ENCODE measurements around the gene VTCN1. TPM values are rescaled to one million over a fixed set of nuclear protein-coding genes. Genes with fewer than 3 reads are reported as not detected.
A peak's percentile ranks its signal among the peaks of the same experiment; 100 is the strongest.

Gene VTCN1
- total and polyA plus RNA-seq, 2 experiments from 2014 or later, result 12.4 to 14.9 TPM

DNA sequence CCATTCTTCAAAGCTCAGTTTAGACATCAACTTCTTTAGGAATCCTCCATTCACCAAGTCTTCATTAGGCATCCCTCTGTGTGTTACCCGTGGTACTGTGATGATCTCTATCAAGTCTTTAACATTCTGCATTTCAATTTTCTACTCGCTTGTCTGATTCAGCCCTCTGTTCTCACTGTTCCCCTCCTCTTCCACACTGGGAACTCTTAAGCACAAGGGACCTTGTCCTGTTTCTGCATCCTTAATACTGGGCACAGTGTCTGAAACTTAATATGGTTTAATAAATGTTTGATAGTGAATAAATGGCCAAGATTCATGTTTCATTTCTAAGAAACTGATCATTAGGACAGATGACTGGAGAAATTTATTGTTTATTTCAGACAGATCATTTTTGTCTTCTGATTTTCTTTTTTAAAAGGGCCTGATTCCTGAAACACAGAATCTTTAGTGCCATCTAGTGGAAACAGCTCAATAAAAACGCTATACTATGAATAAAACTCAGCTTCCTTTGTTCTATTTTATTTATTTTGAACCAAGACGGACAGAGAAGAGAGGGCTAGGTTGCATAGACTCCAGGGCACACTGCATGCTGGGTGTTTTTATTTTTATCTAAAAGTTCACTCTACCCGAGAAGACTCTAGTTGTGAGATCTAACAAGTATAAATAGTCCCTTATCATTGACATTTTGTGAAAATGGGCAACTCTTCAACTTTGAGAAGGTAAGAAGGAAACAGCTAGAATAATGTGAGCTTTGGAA is 82.2 kb downstream of the VTCN1 start:
- TF ChIP-seq, protein P1, sequence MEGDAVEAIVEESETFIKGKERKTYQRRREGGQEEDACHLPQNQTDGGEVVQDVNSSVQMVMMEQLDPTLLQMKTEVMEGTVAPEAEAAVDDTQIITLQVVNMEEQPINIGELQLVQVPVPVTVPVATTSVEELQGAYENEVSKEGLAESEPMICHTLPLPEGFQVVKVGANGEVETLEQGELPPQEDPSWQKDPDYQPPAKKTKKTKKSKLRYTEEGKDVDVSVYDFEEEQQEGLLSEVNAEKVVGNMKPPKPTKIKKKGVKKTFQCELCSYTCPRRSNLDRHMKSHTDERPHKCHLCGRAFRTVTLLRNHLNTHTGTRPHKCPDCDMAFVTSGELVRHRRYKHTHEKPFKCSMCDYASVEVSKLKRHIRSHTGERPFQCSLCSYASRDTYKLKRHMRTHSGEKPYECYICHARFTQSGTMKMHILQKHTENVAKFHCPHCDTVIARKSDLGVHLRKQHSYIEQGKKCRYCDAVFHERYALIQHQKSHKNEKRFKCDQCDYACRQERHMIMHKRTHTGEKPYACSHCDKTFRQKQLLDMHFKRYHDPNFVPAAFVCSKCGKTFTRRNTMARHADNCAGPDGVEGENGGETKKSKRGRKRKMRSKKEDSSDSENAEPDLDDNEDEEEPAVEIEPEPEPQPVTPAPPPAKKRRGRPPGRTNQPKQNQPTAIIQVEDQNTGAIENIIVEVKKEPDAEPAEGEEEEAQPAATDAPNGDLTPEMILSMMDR (IDR thresholded peaks at IDR 0.05; ENCODE audit: poor library complexity), result peak; percentile 76
- TF ChIP-seq EZH2 (IDR thresholded peaks at IDR 0.05; ENCODE audit: borderline replicate concordance), result no peak
- Histone ChIP-seq H3K9me3 (ENCODE audit: low read depth) (no peaks in the 10 kb centered on the region), H2AFZ (peak overlapping the region; percentile 61), H3K4me2 (peak overlapping the region; percentile 29), H3K27ac (no peak overlapping the region), H3K4me3 (no peak overlapping the region), H3K9me2 (replicated peaks; ENCODE audit: insufficient read depth) (no peaks in the 10 kb centered on the region), H4K20me1 (ENCODE audit: insufficient read depth, poor library complexity, severe bottlenecking) (no peaks in the 10 kb centered on the region), H3K4me1 (ENCODE audit: insufficient read depth) (no peaks in the 10 kb centered on the region), H3K36me3 (replicated peaks; ENCODE audit: insufficient read depth, low read depth) (no peaks in the 10 kb centered on the region), H3K79me2 (no peaks in the 10 kb centered on the region), H3K27me3 (no peaks in the 10 kb centered on the region)
- DNase-seq (ENCODE audit: low spot score), result peak; percentile 52
- WGBS (ENCODE audit: low lambda C conversion rate, missing lambda C conversion rate), result 40% methylated on average over 5 of the region's 5 CpGs

DNA sequence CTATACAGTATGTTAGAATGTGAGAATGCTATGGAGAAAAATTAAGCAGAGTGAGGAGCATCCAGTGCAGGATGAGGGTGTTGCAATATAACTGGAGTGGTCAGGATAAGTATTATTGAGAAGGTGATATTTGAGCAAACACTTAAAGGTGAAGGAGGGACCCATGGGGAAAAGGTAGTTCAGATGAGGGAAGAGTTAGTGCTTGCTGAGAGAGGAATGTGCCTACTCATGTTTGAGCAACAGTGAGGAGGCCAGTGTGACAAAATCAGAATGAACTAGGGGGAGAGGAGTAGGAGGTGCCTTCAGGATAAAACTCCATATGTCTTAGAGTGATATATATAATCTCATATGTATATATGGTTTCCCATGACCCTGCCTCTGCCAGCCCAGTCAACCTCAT is 82.9 kb downstream of the VTCN1 start:
- no peak overlapping the region for H2AFZ ChIP-seq

DNA sequence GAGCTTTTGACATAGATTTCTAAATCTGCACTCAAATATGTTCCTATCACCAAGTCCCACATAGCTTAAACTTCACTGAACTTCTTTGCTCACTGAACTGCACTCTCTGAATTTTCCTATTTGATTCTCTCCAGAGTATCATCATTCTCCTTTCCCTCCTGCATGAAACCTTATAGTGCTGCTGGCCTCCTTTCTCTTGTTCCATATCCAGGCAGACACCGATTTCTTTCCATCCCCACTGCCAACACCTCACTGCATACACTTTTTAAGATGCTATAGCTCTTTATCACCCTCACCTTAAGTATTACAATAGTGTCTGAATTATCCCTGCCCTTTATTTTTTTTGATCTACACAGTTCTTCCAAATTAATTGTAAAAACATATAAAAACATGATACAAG is 86.1 kb downstream of the VTCN1 start:
- Histone ChIP-seq H3K9me3 (ENCODE audit: low read depth) (no peaks in the 10 kb centered on the region), H2AFZ (no peak overlapping the region), H3K36me3 (replicated peaks; ENCODE audit: insufficient read depth, low read depth) (no peaks in the 10 kb centered on the region), H3K79me2 (no peaks in the 10 kb centered on the region), H3K27me3 (no peaks in the 10 kb centered on the region), H3K4me3 (no peak overlapping the region), H4K20me1 (ENCODE audit: insufficient read depth, poor library complexity, severe bottlenecking) (no peaks in the 10 kb centered on the region), H3K4me2 (no peak overlapping the region), H3K9me2 (replicated peaks; ENCODE audit: insufficient read depth) (no peaks in the 10 kb centered on the region), H3K4me1 (ENCODE audit: insufficient read depth) (peaks cover 9% of the 10 kb centered on the region), H3K27ac (no peak overlapping the region)
- no peak for DNase-seq (ENCODE audit: low spot score)
- TF ChIP-seq EZH2phosphoT487 (IDR thresholded peaks at IDR 0.05; ENCODE audit: low read depth, severe bottlenecking, unreplicated experiment) (no peak), EZH2 (IDR thresholded peaks at IDR 0.05; ENCODE audit: borderline replicate concordance) (no peak)
- TF ChIP-seq, protein P1 (IDR thresholded peaks at IDR 0.05; ENCODE audit: poor library complexity), result no peak
- 65% methylated on average over 1 of the region's 1 CpG for WGBS (ENCODE audit: low lambda C conversion rate, missing lambda C conversion rate)

More for the DNA sequence above, 82.9 kb downstream of the VTCN1 start:
- H3K9me2 ChIP-seq (replicated peaks; ENCODE audit: insufficient read depth), result no peaks in the 10 kb centered on the region
- no peak for TF ChIP-seq EZH2phosphoT487 (IDR thresholded peaks at IDR 0.05; ENCODE audit: low read depth, severe bottlenecking, unreplicated experiment)
- TF ChIP-seq EZH2 (IDR thresholded peaks at IDR 0.05; ENCODE audit: borderline replicate concordance), result no peak
- TF ChIP-seq, protein P1 (IDR thresholded peaks at IDR 0.05; ENCODE audit: poor library complexity), result no peak
- H3K27me3 ChIP-seq, result no peaks in the 10 kb centered on the region
- DNase-seq (ENCODE audit: low spot score), result no peak
- no peaks in the 10 kb centered on the region for H3K36me3 ChIP-seq (replicated peaks; ENCODE audit: insufficient read depth, low read depth)
- H3K4me1 ChIP-seq (ENCODE audit: insufficient read depth), result no peaks in the 10 kb centered on the region
- H3K27ac ChIP-seq, result no peak overlapping the region
- H3K79me2 ChIP-seq, result no peaks in the 10 kb centered on the region
- no peaks in the 10 kb centered on the region for H4K20me1 ChIP-seq (ENCODE audit: insufficient read depth, poor library complexity, severe bottlenecking)
- H3K9me3 ChIP-seq (ENCODE audit: low read depth), result no peaks in the 10 kb centered on the region
- no peak overlapping the region for H3K4me2 ChIP-seq
- H3K4me3 ChIP-seq, result no peak overlapping the region

Measured in hepatocyte (in vitro differentiated cells).